ENCODE data around the gene DRGX. TPM values are rescaled to one million over a fixed set of nuclear protein-coding genes. Genes with fewer than 3 reads are reported as not detected.

Gene DRGX
- total and polyA plus RNA-seq, 10 of the 15 experiments (the other 5 are each of a cell fraction or from before 2014, with no cell fraction given) = not detected

GRCh38 chr10:49419005-49419404, 23.1 kb upstream of the DRGX start:
- Histone ChIP-seq H4K20me1 (ENCODE audit: control insufficient read depth, insufficient read depth) (no peaks in the 10 kb centered on the region), H3K36me3 (ENCODE audit: control insufficient read depth in 2 of 2, insufficient read depth in 2 of 2, low read length in 1 of 2) (no peaks in the 10 kb centered on the region), H3K79me2 (ENCODE audit: control insufficient read depth, insufficient read depth, low read length) (no peaks in the 10 kb centered on the region), H3K9ac (ENCODE audit: control insufficient read depth, insufficient read depth, low read length) (no peak overlapping the region), H3K27ac (ENCODE audit: control insufficient read depth, insufficient read depth) (no peak overlapping the region), H3K27me3 (replicated peaks in 1 of 2; ENCODE audit: control insufficient read depth in 2 of 2, insufficient read depth in 2 of 2, low read length in 1 of 2) (no peaks in the 10 kb centered on the region; a peak in 1 of 4 replicates), H3K4me1 (ENCODE audit: control insufficient read depth, insufficient read depth, low read length) (no peaks in the 10 kb centered on the region), H3K4me2 (ENCODE audit: control insufficient read depth, insufficient read depth) (no peak overlapping the region), H3K9me3 (replicated peaks; ENCODE audit: control insufficient read depth, insufficient read depth, low read length) (no peaks in the 10 kb centered on the region), H3K4me3 (no peak overlapping the region), H2AFZ (ENCODE audit: control insufficient read depth, low read depth, low read length) (no peak overlapping the region)
- POLR2A ChIA-PET = no interaction called here
- TF ChIP-seq NRF1 (conservative IDR thresholded peaks at IDR 0.05; ENCODE audit: low read depth, low read length) (no peak), CTCF (IDR thresholded peaks at IDR 0.05 in 2 of 3, conservative IDR thresholded peaks at IDR 0.05 in 1 of 3; ENCODE audit: control insufficient read depth in 2 of 3, extremely low read depth in 1 of 3, insufficient read depth in 1 of 3, low read depth in 3 of 3, low read length in 3 of 3) (no peak), SMC3 (IDR thresholded peaks at IDR 0.05; ENCODE audit: borderline replicate concordance, low read length) (no peak), CHD4 (IDR thresholded peaks at IDR 0.05) (no peak), RELA (IDR thresholded peaks at IDR 0.05; ENCODE audit: borderline replicate concordance, partially characterized antibody) (no peak)
- FAIRE-seq (no peak), DNase-seq (ENCODE audit: low read depth, low spot score) (no peak), ATAC-seq (no peak)
- RAD21 ChIA-PET (ENCODE audit: unreplicated experiment) = no interaction called here
- SMC1A ChIA-PET (ENCODE audit: uncharacterized antibody, unreplicated experiment) = no interaction called here
- CTCF ChIA-PET = interaction anchor here (4.0 kb wide), 1 partner anchor 11 kb away, joined by 17 read pairs; no protein-coding TSS in a partner anchor
- WGBS (ENCODE audit: insufficient coverage, insufficient replicate concordance, low lambda C conversion rate, missing lambda C conversion rate) = 50% methylated on average over 7 of the region's 7 CpGs
- no TSS peak for BruUV-seq (replicated peaks)
- intact Hi-C loops (cut with micrococcal nuclease; ENCODE audit: unreplicated experiment) (no loop called here), in situ Hi-C loops (cut with MboI) (loop anchor here (5.0 kb wide), 1 partner anchor 98 kb away; no protein-coding TSS in a partner anchor)

GRCh38 chr10:49418328-49418727, 22.4 kb upstream of the DRGX start:
- ATAC-seq (no peak), DNase-seq (ENCODE audit: low read depth, low spot score) (no peak), FAIRE-seq (no peak)
- SMC1A ChIA-PET (ENCODE audit: uncharacterized antibody, unreplicated experiment) = no interaction called here
- intact Hi-C loops (cut with micrococcal nuclease; ENCODE audit: unreplicated experiment) (no loop called here), in situ Hi-C loops (cut with MboI) (loop anchor here (5.0 kb wide), 1 partner anchor 99 kb away; no protein-coding TSS in a partner anchor)
- RAD21 ChIA-PET (ENCODE audit: unreplicated experiment) = no interaction called here
- Histone ChIP-seq H3K9me3 (replicated peaks; ENCODE audit: control insufficient read depth, insufficient read depth, low read length) (no peaks in the 10 kb centered on the region), H2AFZ (ENCODE audit: control insufficient read depth, low read depth, low read length) (no peak overlapping the region), H3K27me3 (replicated peaks in 1 of 2; ENCODE audit: control insufficient read depth in 2 of 2, insufficient read depth in 2 of 2, low read length in 1 of 2) (no peaks in the 10 kb centered on the region; a peak in 1 of 4 replicates), H3K9ac (ENCODE audit: control insufficient read depth, insufficient read depth, low read length) (no peak overlapping the region), H3K27ac (ENCODE audit: control insufficient read depth, insufficient read depth) (no peak overlapping the region), H3K4me2 (ENCODE audit: control insufficient read depth, insufficient read depth) (no peak overlapping the region), H4K20me1 (ENCODE audit: control insufficient read depth, insufficient read depth) (no peaks in the 10 kb centered on the region), H3K4me1 (ENCODE audit: control insufficient read depth, insufficient read depth, low read length) (no peaks in the 10 kb centered on the region), H3K36me3 (ENCODE audit: control insufficient read depth in 2 of 2, insufficient read depth in 2 of 2, low read length in 1 of 2) (no peaks in the 10 kb centered on the region), H3K4me3 (no peak overlapping the region), H3K79me2 (ENCODE audit: control insufficient read depth, insufficient read depth, low read length) (no peaks in the 10 kb centered on the region)
- WGBS (ENCODE audit: insufficient coverage, insufficient replicate concordance, low lambda C conversion rate, missing lambda C conversion rate) = 50% methylated on average over 2 of the region's 2 CpGs
- POLR2A ChIA-PET = no interaction called here
- CTCF ChIA-PET = interaction anchor here (4.0 kb wide), 1 partner anchor 10 kb away, joined by 17 read pairs; no protein-coding TSS in a partner anchor
- no TSS peak for BruUV-seq (replicated peaks)
- TF ChIP-seq RAD21 (IDR thresholded peaks at IDR 0.05; ENCODE audit: insufficient read depth, low read depth, low read length) (peak; percentile 17; the same call in 1 of the 2 replicates), REST (IDR thresholded peaks at IDR 0.05; ENCODE audit: low read depth, low read length) (no peak), CTCF (IDR thresholded peaks at IDR 0.05 in 2 of 3, conservative IDR thresholded peaks at IDR 0.05 in 1 of 3; ENCODE audit: control insufficient read depth in 2 of 3, extremely low read depth in 1 of 3, insufficient read depth in 1 of 3, low read depth in 3 of 3, low read length in 3 of 3) (peak in 2 of 3 experiments; percentile 4 to 22; a peak in 1 of 6 replicates)

Measured in GM12878 (cell line).